Measurements from ENCODE around the gene YBEY. TPM values are rescaled to one million over a fixed set of nuclear protein-coding genes. Genes with fewer than 3 reads are reported as not detected.

Gene YBEY
- total and polyA plus RNA-seq, 2 of the 8 experiments (the other 6 are each of a cell fraction or from before 2014, with no cell fraction given): 26.9 to 31.9 TPM

DNA sequence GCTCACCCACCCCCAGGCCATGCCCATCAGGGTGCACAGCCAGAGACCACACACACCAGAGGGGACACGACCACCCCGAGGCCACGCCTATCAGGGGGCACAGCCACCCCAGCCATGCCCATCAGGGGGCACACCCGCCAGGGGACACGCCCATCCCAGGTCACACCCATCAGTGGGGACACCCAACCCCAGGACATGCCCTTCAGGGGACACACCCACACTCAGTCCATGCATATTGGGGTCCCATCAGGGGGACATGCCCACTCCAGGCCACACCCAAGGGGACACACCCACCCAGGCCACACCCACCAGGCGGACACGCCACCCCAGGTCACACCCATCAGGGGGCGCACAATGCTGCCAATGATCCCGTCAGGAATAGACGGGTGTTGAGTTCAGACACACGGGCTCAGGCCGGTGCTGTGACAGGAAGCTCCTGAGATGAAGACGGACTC lies 21.4 kb upstream of the YBEY start:
- H2BK15ac ChIP-seq (ENCODE audit: low read length): no peak overlapping the region
- H4K20me1 ChIP-seq (replicated peaks in 1 of 2; ENCODE audit: control insufficient read depth in 1 of 2, insufficient read depth in 2 of 2, low read length in 2 of 2): peaks cover 8 to 20% of the 10 kb centered on the region in 2 experiments
- H3K4ac ChIP-seq (replicated peaks; ENCODE audit: insufficient read length, low read depth, low read length): no peak overlapping the region
- H3K23ac ChIP-seq (ENCODE audit: insufficient read length): no peak overlapping the region
- H3K79me2 ChIP-seq (ENCODE audit: control insufficient read depth in 1 of 2, insufficient read depth in 2 of 2, low read length in 2 of 2): no peaks in the 10 kb centered on the region
- H3K23me2 ChIP-seq (ENCODE audit: low read depth, low read length): no peaks in the 10 kb centered on the region
- DNase-seq (ENCODE audit: low read depth in 1 of 2, low spot score in 2 of 2): no peak
- H3K4me1 ChIP-seq (replicated peaks in 1 of 4; ENCODE audit: control insufficient read depth in 3 of 4, insufficient read depth in 4 of 4, low read length in 3 of 4): no peaks in the 10 kb centered on the region
- TF ChIP-seq TEAD4 (IDR thresholded peaks at IDR 0.05; ENCODE audit: low read depth, low read length) (no peak), KDM5A (IDR thresholded peaks at IDR 0.05; ENCODE audit: low read length) (no peak), POLR2AphosphoS5 (IDR thresholded peaks at IDR 0.05; ENCODE audit: low read depth, low read length) (peak; percentile 40; the same call in 1 of the 2 replicates)
- TF ChIP-seq, protein P1, sequence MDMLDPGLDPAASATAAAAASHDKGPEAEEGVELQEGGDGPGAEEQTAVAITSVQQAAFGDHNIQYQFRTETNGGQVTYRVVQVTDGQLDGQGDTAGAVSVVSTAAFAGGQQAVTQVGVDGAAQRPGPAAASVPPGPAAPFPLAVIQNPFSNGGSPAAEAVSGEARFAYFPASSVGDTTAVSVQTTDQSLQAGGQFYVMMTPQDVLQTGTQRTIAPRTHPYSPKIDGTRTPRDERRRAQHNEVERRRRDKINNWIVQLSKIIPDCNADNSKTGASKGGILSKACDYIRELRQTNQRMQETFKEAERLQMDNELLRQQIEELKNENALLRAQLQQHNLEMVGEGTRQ (IDR thresholded peaks at IDR 0.05; ENCODE audit: low read length): no peak
- TF ChIP-seq, protein P2, sequence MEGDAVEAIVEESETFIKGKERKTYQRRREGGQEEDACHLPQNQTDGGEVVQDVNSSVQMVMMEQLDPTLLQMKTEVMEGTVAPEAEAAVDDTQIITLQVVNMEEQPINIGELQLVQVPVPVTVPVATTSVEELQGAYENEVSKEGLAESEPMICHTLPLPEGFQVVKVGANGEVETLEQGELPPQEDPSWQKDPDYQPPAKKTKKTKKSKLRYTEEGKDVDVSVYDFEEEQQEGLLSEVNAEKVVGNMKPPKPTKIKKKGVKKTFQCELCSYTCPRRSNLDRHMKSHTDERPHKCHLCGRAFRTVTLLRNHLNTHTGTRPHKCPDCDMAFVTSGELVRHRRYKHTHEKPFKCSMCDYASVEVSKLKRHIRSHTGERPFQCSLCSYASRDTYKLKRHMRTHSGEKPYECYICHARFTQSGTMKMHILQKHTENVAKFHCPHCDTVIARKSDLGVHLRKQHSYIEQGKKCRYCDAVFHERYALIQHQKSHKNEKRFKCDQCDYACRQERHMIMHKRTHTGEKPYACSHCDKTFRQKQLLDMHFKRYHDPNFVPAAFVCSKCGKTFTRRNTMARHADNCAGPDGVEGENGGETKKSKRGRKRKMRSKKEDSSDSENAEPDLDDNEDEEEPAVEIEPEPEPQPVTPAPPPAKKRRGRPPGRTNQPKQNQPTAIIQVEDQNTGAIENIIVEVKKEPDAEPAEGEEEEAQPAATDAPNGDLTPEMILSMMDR (IDR thresholded peaks at IDR 0.05; ENCODE audit: control extremely low read depth in 1 of 3, insufficient read depth in 1 of 3, low read depth in 1 of 3, low read length in 3 of 3): peak in 1 of 3 experiments; percentile 20; a peak in 1 of 4 replicates
- POLR2A ChIA-PET (ENCODE audit: partially characterized antibody): interaction anchor here (1.0 to 1.7 kb wide), 3 partner anchors 11 to 21 kb away, joined by 3 to 6 read pairs (median 3); partner anchors contain the start of genes MCM3AP and YBEY
- H3K56ac ChIP-seq (replicated peaks; ENCODE audit: insufficient read length, low read depth, low read length): no peak overlapping the region
- CTCF ChIA-PET (ENCODE audit: partially characterized antibody): interaction anchor here (2.4 kb wide), 1 partner anchor 20 kb away, joined by 9 read pairs; the partner anchor contains the start of gene MCM3AP
- peaks cover 21 to 53% (median 48%) of the 10 kb centered on the region in 4 experiments for H3K36me3 ChIP-seq (ENCODE audit: control insufficient read depth in 2 of 4, insufficient read depth in 4 of 4, low read length in 3 of 4)
- no peak overlapping the region for H2BK12ac ChIP-seq (ENCODE audit: low read depth, low read length)
- no peak overlapping the region for H3K9ac ChIP-seq (replicated peaks in 1 of 4; ENCODE audit: extremely low read depth in 1 of 4, low read depth in 3 of 4, low read length in 3 of 4)
- H3K79me1 ChIP-seq (ENCODE audit: low read depth, low read length): peaks cover 4% of the 10 kb centered on the region; the same call in 1 of the 2 replicates
- no peak overlapping the region for H2BK20ac ChIP-seq (ENCODE audit: low read length)
- H3K4me3 ChIP-seq (ENCODE audit: extremely low read depth in 1 of 4, insufficient read depth in 2 of 4, low read depth in 3 of 4, low read length in 4 of 4): no peak overlapping the region
- no peak overlapping the region for H4K91ac ChIP-seq (replicated peaks; ENCODE audit: insufficient read length, low read length)
- no peaks in the 10 kb centered on the region for H3K27me3 ChIP-seq (replicated peaks in 1 of 4; ENCODE audit: control insufficient read depth in 3 of 4, extremely low read depth in 1 of 4, insufficient read depth in 3 of 4, low read length in 3 of 4)
- H2AFZ ChIP-seq (ENCODE audit: low read length): no peak overlapping the region
- H4K5ac ChIP-seq (ENCODE audit: insufficient read length, low read depth, low read length): no peak overlapping the region
- H2BK5ac ChIP-seq (ENCODE audit: low read depth, low read length): no peak overlapping the region; the same call in 1 of the 2 replicates
- no peak overlapping the region for H2BK120ac ChIP-seq (replicated peaks; ENCODE audit: low read depth, low read length)
- no peak overlapping the region for H3K14ac ChIP-seq (ENCODE audit: insufficient read length)
- H3K27ac ChIP-seq (ENCODE audit: low read depth, low read length): no peak overlapping the region
- no peaks in the 10 kb centered on the region for H3K9me3 ChIP-seq (ENCODE audit: insufficient read depth in 2 of 2, low read depth in 1 of 2, low read length in 1 of 2)
- no peak overlapping the region for H3K4me2 ChIP-seq (ENCODE audit: insufficient read depth in 1 of 2, low read depth in 2 of 2, low read length in 2 of 2)
- WGBS, 2 experiments (ENCODE audit: extremely low coverage in 1 of 2, insufficient coverage in 1 of 2, insufficient read length in 1 of 2, insufficient replicate concordance in 2 of 2, low coverage in 1 of 2, low lambda C conversion rate in 2 of 2, missing lambda C conversion rate in 1 of 2): 86% methylated on average over 13 of the region's 13 CpGs; no CpG with 5 or more reads in 1 of the 2 experiments
- no peak overlapping the region for H3K18ac ChIP-seq (ENCODE audit: extremely low read depth, low read length)
- H2AK5ac ChIP-seq (ENCODE audit: low read depth, low read length): no peak overlapping the region
- no peak for FAIRE-seq
- no peak overlapping the region for H4K8ac ChIP-seq (ENCODE audit: extremely low read depth, insufficient read depth, low read length)

Data from H1 (cell line).